ENCODE measurements around the gene SPSB1.

The SPSB1 gene

DNA sequence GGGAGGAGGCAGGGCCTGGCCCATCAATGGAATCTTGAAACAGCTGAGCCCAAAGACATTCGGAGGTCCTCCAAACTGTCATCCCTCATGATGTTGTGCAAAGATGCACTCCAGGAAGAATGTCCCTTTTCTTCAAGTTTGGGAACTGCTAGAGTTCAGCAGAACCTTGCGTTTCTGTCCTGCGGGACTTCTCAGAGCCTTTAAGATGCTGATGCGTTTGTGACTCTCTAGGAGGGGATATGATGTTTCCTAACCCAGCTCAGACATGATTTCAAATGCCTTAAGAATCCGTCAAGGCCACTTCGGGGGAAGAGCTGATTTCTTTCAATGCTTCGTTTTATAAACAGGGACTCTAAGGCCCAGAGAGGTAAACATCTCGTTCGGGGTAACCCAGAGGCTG lies 35.5 kb downstream of the SPSB1 start:
- in situ Hi-C loops (cut with MboI; ENCODE audit: low pct_unique_long_range_greater_than_20kb, low sequenced_read_pairs, unreplicated experiment): no loop called here
- TF ChIP-seq, protein P1, sequence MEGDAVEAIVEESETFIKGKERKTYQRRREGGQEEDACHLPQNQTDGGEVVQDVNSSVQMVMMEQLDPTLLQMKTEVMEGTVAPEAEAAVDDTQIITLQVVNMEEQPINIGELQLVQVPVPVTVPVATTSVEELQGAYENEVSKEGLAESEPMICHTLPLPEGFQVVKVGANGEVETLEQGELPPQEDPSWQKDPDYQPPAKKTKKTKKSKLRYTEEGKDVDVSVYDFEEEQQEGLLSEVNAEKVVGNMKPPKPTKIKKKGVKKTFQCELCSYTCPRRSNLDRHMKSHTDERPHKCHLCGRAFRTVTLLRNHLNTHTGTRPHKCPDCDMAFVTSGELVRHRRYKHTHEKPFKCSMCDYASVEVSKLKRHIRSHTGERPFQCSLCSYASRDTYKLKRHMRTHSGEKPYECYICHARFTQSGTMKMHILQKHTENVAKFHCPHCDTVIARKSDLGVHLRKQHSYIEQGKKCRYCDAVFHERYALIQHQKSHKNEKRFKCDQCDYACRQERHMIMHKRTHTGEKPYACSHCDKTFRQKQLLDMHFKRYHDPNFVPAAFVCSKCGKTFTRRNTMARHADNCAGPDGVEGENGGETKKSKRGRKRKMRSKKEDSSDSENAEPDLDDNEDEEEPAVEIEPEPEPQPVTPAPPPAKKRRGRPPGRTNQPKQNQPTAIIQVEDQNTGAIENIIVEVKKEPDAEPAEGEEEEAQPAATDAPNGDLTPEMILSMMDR (IDR thresholded peaks at IDR 0.05; ENCODE audit: extremely low read depth, insufficient read depth, missing control alignments): no peak
- no peak for DNase-seq (ENCODE audit: low spot score)

- TF ChIP-seq, protein P1 (IDR thresholded peaks at IDR 0.05; ENCODE audit: extremely low read depth, insufficient read depth, missing control alignments): no peak
- no peak for DNase-seq (ENCODE audit: low spot score)
- in situ Hi-C loops (cut with MboI; ENCODE audit: low pct_unique_long_range_greater_than_20kb, low sequenced_read_pairs, unreplicated experiment): no loop called here
Observed at GRCh38 chr1:9328715-9329114, 36.0 kb downstream of the SPSB1 start.

DNA sequence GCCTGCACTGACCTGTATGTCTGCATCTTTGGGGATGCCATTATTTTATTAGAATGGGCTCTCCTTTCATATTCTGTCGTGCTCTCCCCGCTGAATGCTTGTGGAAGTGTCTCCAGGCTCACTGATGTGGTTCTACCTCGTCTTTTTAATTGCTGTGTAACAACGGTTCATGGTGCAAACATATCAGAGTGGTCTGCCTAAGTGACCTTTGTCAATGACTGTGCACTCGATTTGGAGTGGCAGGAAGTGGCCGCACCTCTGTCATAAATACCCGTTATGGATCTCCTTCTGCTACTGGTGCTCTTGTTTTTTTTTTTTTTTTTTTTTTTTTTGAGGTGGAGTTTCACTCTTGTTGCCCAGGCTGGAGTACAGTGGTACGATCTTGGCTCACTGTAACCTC lies 38.3 kb downstream of the SPSB1 start:
- no peak for DNase-seq (ENCODE audit: low spot score)
- TF ChIP-seq, protein P1 (IDR thresholded peaks at IDR 0.05; ENCODE audit: extremely low read depth, insufficient read depth, missing control alignments): no peak
- in situ Hi-C loops (cut with MboI; ENCODE audit: low pct_unique_long_range_greater_than_20kb, low sequenced_read_pairs, unreplicated experiment): no loop called here

- in situ Hi-C loops (cut with MboI; ENCODE audit: low pct_unique_long_range_greater_than_20kb, low sequenced_read_pairs, unreplicated experiment): no loop called here
- no peak for DNase-seq (ENCODE audit: low spot score)
- TF ChIP-seq, protein P1 (IDR thresholded peaks at IDR 0.05; ENCODE audit: extremely low read depth, insufficient read depth, missing control alignments): no peak
Observed at GRCh38 chr1:9331558-9332346, 39.1 kb downstream of the SPSB1 start.

- TF ChIP-seq, protein P1 (IDR thresholded peaks at IDR 0.05; ENCODE audit: extremely low read depth, insufficient read depth, missing control alignments): no peak
- no peak for DNase-seq (ENCODE audit: low spot score)
- in situ Hi-C loops (cut with MboI; ENCODE audit: low pct_unique_long_range_greater_than_20kb, low sequenced_read_pairs, unreplicated experiment): no loop called here
Observed at GRCh38 chr1:9332513-9333143, 39.9 kb downstream of the SPSB1 start.

- in situ Hi-C loops (cut with MboI; ENCODE audit: low pct_unique_long_range_greater_than_20kb, low sequenced_read_pairs, unreplicated experiment): no loop called here
- DNase-seq (ENCODE audit: low spot score): no peak
- TF ChIP-seq, protein P1 (IDR thresholded peaks at IDR 0.05; ENCODE audit: extremely low read depth, insufficient read depth, missing control alignments): no peak
Observed at GRCh38 chr1:9338397-9339246, 45.9 kb downstream of the SPSB1 start.

All from GM13977 (cell line).